Activated B cell treated with CpG ODN at 0.5 μM for 24 hours (primary cell): ENCODE measurements around the gene TTC34. TPM values are rescaled to one million over a fixed set of nuclear protein-coding genes. Genes with fewer than 3 reads are reported as not detected.

ENCODE experiments used
- ATAC-seq: fragments of 200-7000 bp; cut with Tn5 transposase; one replicate; pipeline ENCODE4 v1.10.0; 2021; ENCODE audit warnings: low read depth, mild to moderate bottlenecking, moderate library complexity
- CTCF ChIA-PET: fragments of 350-600 bp; sonication (Branson Sonifier 250); formaldehyde crosslinking; loops from one replicate; lab custom pipeline; 2021; ENCODE audit warnings: antibody characterized with exemption; lab: Charles Lee
- POLR2A ChIA-PET: fragments of 350-600 bp; sonication (Branson Sonifier 250); formaldehyde crosslinking; loops from one replicate; lab custom pipeline; 2021; ENCODE audit warnings: antibody characterized with exemption; lab: Charles Lee
- DNase-seq: peaks from one replicate; pipeline ENCODE4 v3.0.0; 2022
- H3K27ac Mint-ChIP-seq: one replicate; pipeline ENCODE4 v1.8.0; 2020; ENCODE audit warnings: mixed read lengths
- H3K27me3 Mint-ChIP-seq: one replicate; pipeline ENCODE4 v1.8.0; 2021; ENCODE audit warnings: mixed read lengths
- H3K36me3 Mint-ChIP-seq: one replicate; pipeline ENCODE4 v1.8.0; 2021; ENCODE audit warnings: low read depth, mixed read lengths
- H3K4me1 Mint-ChIP-seq: one replicate; pipeline ENCODE4 v1.8.0; 2021; ENCODE audit warnings: mixed read lengths
- H3K4me3 Mint-ChIP-seq: one replicate; pipeline ENCODE4 v1.8.0; 2020; ENCODE audit warnings: mild to moderate bottlenecking, mixed read lengths
- H3K9me3 Mint-ChIP-seq: one replicate; pipeline ENCODE4 v1.8.0; 2020; ENCODE audit warnings: mixed read lengths
- CTCF ChIP-seq: fragments of 200-600 bp; IDR thresholded peaks from one replicate; pipeline ENCODE4 v1.8.0; 2022; ENCODE audit warnings: antibody characterized with exemption, mild to moderate bottlenecking
- intact Hi-C: fragments of 100-400 bp; cut with micrococcal nuclease; formaldehyde crosslinking; loops from one replicate; pipeline ENCODE4 v1.15.1; 2024
- total RNA-seq: library from RNA; stranded (reverse); gene quantifications from 2 replicates; pipeline ENCODE4 v1.2.3, GENCODE V29; 2022

TTC34 gene
- total RNA-seq, 1 donor from 2014 or later = 4.5 TPM

GRCh38 chr1:2832506-2833453, 31.3 kb upstream of the TTC34 start:
- Mint-ChIP-seq H3K9me3 (peaks cover 2% of the 10 kb centered on the region), H3K27ac (no peak overlapping the region), H3K27me3 (no peaks in the 10 kb centered on the region), H3K4me1 (no peaks in the 10 kb centered on the region), H3K4me3 (no peak overlapping the region), H3K36me3 (no peaks in the 10 kb centered on the region)
- TF ChIP-seq CTCF = no peak
- ATAC-seq (no peak), DNase-seq (no peak)
- ChIA-PET CTCF (no interaction called here), POLR2A (no interaction called here)
- intact Hi-C loops = no loop called here

GRCh38 chr1:2831596-2832212, 30.2 kb upstream of the TTC34 start:
- peaks cover 9% of the 10 kb centered on the region for H3K9me3 Mint-ChIP-seq
- no peak overlapping the region for H3K4me3 Mint-ChIP-seq
- CTCF ChIA-PET = no interaction called here
- TF ChIP-seq CTCF = no peak
- no peak overlapping the region for H3K27ac Mint-ChIP-seq
- intact Hi-C loops = no loop called here
- H3K4me1 Mint-ChIP-seq = no peaks in the 10 kb centered on the region
- ATAC-seq (no peak), DNase-seq (no peak)
- H3K36me3 Mint-ChIP-seq = no peaks in the 10 kb centered on the region
- H3K27me3 Mint-ChIP-seq = no peaks in the 10 kb centered on the region
- POLR2A ChIA-PET = no interaction called here

GRCh38 chr1:2830761-2831425, 29.4 kb upstream of the TTC34 start:
- Mint-ChIP-seq H3K27ac (no peak overlapping the region), H3K4me1 (no peaks in the 10 kb centered on the region), H3K4me3 (no peak overlapping the region), H3K36me3 (no peaks in the 10 kb centered on the region), H3K27me3 (no peaks in the 10 kb centered on the region), H3K9me3 (peaks cover 9% of the 10 kb centered on the region)
- ChIA-PET POLR2A (no interaction called here), CTCF (no interaction called here)
- no peak for TF ChIP-seq CTCF
- no peak for ATAC-seq
- intact Hi-C loops = no loop called here
- no peak for DNase-seq

GRCh38 chr1:2829846-2830615, 28.5 kb upstream of the TTC34 start:
- Mint-ChIP-seq H3K27ac (no peak overlapping the region), H3K9me3 (peaks cover 9% of the 10 kb centered on the region), H3K27me3 (no peaks in the 10 kb centered on the region), H3K4me1 (no peaks in the 10 kb centered on the region), H3K4me3 (no peak overlapping the region), H3K36me3 (no peaks in the 10 kb centered on the region)
- CTCF ChIA-PET = no interaction called here
- TF ChIP-seq CTCF = no peak
- DNase-seq = no peak
- no peak for ATAC-seq
- POLR2A ChIA-PET = no interaction called here
- intact Hi-C loops = no loop called here
